Right lobe of liver (tissue), 4 donors: ENCODE measurements around the gene PBOV1.

Source experiments
- CTCF ChIP-seq, 4 donors: fragments of 200-600 bp in 3 of 4; fragments of 450-650 bp in 1 of 4; IDR thresholded peaks; one replicate each; pipeline versions ENCODE4 v1.5.1 to v1.8.0; 2016 to 2022; ENCODE audit warnings: antibody characterized with exemption in 4 of 4, mild to moderate bottlenecking in 2 of 4
- POLR2A ChIP-seq: fragments of 450-650 bp; IDR thresholded peaks from one replicate; pipeline ENCODE4 v1.6.1; 2017; ENCODE audit warnings: antibody characterized with exemption, mild to moderate bottlenecking
- donor health status: DM: no; HTN: no; CAD: no.
- donor health status: DM: no; HTN: no; CAD: no.
- donor health status: DM: no; HTN: yes; CAD: no.

- TF ChIP-seq CTCF (IDR thresholded peaks at IDR 0.05) (no peak), POLR2A (no peak)
These were observed 3.1 kb downstream of the PBOV1 start for GRCh38 chr6:138215093-138215782.
